ENCODE measurements around the gene IRF2.
"Not testable (repeated sequence)": the region's sequence is repeated elsewhere in the genome, so short reads cannot be mapped to it uniquely, and the experiment has no call there.

Gene IRF2

DNA sequence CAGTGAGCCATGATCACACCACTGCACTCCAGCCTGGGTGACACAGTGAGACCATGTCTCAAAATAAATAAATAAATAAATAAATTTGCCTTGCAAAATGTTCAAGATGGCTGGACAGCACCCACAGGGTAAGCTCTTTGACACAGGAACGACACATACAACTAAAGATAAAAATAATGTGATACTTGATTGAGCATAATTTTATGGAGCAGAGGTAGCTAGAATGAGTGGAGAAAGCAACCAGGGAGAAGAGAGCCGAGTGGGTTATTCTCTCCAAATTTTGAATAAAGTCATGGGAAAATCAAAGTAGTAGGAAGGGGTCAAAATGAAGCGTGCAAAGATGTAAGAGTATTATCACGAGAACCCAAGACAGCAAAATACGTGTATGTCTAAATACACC, 121.5 kb downstream of the IRF2 start:
- Histone ChIP-seq H3K4me1 (ENCODE audit: control insufficient read depth, insufficient read depth, low read length) (peaks cover 12% of the 10 kb centered on the region), H3K9ac (ENCODE audit: low read depth, low read length) (no peak overlapping the region), H3K4me2 (ENCODE audit: low read length) (no peak overlapping the region), H3K27me3 (ENCODE audit: control insufficient read depth, insufficient read depth, low read length) (no peaks in the 10 kb centered on the region), H3K4me3 (ENCODE audit: low read length) (no peak overlapping the region), H3K36me3 (ENCODE audit: insufficient read depth, low read length) (no peaks in the 10 kb centered on the region), H3K9me3 (replicated peaks; ENCODE audit: low read length) (no peaks in the 10 kb centered on the region)

- no peak overlapping the region for H3K4me3 ChIP-seq (ENCODE audit: low read length)
- H3K4me2 ChIP-seq (ENCODE audit: low read length) = no peak overlapping the region
- H3K36me3 ChIP-seq (ENCODE audit: insufficient read depth, low read length) = no peaks in the 10 kb centered on the region
- H3K27me3 ChIP-seq (ENCODE audit: control insufficient read depth, insufficient read depth, low read length) = no peaks in the 10 kb centered on the region
- H3K4me1 ChIP-seq (ENCODE audit: control insufficient read depth, insufficient read depth, low read length) = peaks cover 12% of the 10 kb centered on the region
- no peaks in the 10 kb centered on the region for H3K9me3 ChIP-seq (replicated peaks; ENCODE audit: low read length)
- H3K9ac ChIP-seq (ENCODE audit: low read depth, low read length) = no peak overlapping the region
These were observed 122.5 kb downstream of the IRF2 start for GRCh38 chr4:184351560-184352451.

GRCh38 chr4:184350964-184351363, 123.4 kb downstream of the IRF2 start:
- Histone ChIP-seq H3K36me3 (ENCODE audit: insufficient read depth, low read length) (no peaks in the 10 kb centered on the region), H3K4me3 (ENCODE audit: low read length) (no peak overlapping the region), H3K27me3 (ENCODE audit: control insufficient read depth, insufficient read depth, low read length) (no peaks in the 10 kb centered on the region), H3K9ac (ENCODE audit: low read depth, low read length) (no peak overlapping the region), H3K4me2 (ENCODE audit: low read length) (no peak overlapping the region), H3K4me1 (ENCODE audit: control insufficient read depth, insufficient read depth, low read length) (peaks cover 12% of the 10 kb centered on the region), H3K9me3 (replicated peaks; ENCODE audit: low read length) (no peaks in the 10 kb centered on the region)

DNA sequence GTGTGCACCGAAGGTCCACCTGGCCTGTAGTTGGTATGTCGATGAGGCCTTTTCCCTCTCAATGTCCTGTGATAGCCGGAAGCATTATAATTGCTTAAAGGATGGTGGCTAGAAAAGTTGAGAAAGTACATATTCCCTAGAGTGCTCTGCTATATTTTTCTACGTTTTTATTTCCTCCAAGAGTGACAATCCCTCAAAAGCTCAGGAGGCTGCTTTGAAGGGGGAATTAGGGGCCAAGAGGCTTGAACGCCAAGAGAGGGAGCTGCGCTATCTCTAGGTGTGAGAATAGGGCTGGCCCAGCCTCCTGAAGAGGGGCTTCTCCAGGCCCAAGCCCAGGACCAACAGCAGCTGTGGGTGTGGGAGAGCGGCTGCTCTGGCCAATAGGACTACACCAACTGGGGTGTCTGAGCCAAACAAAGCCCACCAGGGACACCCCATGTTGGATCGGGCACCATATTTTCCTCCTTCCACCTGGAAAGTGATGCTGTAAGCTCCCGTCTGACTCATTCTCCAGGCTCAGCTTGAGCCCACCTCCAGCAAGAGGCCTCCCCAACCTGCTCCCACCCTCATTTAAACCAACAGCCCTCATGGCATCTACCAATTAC, 124.0 kb downstream of the IRF2 start:
- Histone ChIP-seq H3K27me3 (ENCODE audit: control insufficient read depth, insufficient read depth, low read length) (no peaks in the 10 kb centered on the region), H3K36me3 (ENCODE audit: insufficient read depth, low read length) (no peaks in the 10 kb centered on the region), H3K4me3 (ENCODE audit: low read length) (no peak overlapping the region), H3K4me1 (ENCODE audit: control insufficient read depth, insufficient read depth, low read length) (peaks cover 9% of the 10 kb centered on the region), H3K9me3 (replicated peaks; ENCODE audit: low read length) (no peaks in the 10 kb centered on the region), H3K4me2 (ENCODE audit: low read length) (no peak overlapping the region), H3K9ac (ENCODE audit: low read depth, low read length) (no peak overlapping the region)

GRCh38 chr4:184349283-184350039, 124.9 kb downstream of the IRF2 start:
- Histone ChIP-seq H3K9ac (ENCODE audit: low read depth, low read length) (no peak overlapping the region), H3K4me1 (ENCODE audit: control insufficient read depth, insufficient read depth, low read length) (peaks cover under 1% of the 10 kb centered on the region), H3K36me3 (ENCODE audit: insufficient read depth, low read length) (no peaks in the 10 kb centered on the region), H3K9me3 (replicated peaks; ENCODE audit: low read length) (no peaks in the 10 kb centered on the region), H3K4me3 (ENCODE audit: low read length) (no peak overlapping the region), H3K4me2 (ENCODE audit: low read length) (no peak overlapping the region), H3K27me3 (ENCODE audit: control insufficient read depth, insufficient read depth, low read length) (no peaks in the 10 kb centered on the region)

DNA sequence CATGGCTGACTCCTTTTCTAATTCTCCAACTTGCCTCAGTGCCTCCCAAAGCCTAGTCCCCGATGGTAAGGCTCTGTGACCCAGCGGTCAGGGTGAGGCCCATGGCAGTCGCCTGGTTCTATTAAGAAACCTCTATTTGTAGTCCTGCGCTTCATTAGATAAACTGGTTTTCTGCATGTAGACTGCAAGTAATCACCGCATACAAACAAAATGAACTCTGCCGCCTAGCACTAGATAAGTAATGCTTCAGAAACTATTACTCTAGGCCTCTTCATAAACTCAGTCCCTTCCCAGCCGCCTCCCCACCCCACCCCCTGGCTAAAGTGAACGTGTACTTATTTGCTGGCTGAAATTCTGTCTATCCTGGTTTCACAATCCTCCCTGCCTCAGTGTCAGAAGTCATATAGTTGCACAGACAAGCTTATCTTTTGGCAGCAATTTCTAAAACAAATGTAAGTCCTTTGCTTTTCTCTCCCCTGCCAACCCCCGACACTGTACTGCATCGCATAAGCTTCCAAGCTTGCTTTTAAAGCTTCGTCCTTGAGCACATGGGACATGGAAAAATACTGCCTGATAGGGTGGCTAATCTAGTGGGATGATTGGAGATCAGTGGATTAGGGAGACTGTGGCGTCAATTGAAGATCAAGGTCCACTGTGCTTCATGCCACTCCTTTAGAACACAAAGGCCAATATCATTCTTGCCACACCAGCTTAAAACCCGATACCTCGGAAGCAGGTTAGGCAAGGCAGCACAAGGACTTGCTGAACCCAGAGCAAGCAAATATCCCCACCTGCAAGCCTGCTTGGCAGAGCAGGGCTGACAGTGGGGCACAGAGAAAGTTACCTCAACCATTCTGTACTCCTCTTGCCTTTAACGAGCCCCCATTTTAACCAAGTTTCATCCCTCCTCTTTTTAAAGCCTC, 125.8 kb downstream of the IRF2 start:
- H3K9ac ChIP-seq (ENCODE audit: low read depth, low read length) = no peak overlapping the region
- H3K4me2 ChIP-seq (ENCODE audit: low read length) = no peak overlapping the region

DNA sequence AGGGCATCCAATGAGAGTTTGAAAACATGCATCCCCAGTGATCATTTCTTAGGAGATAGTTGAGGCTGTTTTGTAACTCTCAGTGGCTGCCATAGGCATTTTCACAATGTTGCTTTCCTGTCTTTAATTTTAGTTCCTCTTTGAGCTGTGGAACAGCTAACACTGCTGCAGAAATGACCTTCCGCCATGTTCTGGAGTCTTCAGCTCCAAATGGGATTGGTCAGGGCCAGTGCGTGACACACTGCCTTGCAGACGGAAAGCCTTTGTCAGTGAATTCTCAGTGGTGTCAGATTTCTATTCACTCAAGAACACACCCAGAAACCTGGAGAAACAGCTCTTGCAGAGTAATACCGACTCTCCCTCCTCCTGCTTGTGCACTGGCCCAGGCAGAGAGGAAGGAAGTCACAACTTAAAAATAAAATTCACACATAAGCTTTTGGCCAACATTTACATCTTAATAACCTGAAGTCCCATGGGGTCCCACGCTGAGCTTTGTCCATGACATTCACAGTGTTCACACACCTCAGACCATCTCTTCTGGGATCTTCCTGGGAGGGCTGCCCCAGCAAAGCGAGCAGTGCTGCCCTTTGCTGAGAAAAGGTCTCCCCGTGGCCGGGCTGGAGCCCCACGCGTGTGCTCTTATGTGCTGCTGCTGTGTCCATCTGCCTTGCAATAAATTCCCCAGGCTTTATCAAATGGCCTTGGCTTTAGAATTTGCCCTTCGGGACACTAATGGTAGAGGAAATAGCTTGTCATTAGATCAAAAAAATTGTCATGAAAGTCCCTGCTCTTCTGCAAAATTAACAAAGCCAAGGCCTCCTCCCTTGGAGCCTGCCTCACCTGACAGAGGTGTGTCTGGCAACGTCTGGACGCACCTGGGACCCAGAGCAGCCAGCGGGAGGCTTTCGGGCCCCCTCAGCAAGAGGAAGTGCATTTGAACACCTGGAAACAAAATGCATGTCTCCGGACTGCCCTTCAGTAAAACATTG, 126.8 kb downstream of the IRF2 start:
- no peaks in the 10 kb centered on the region for H3K36me3 ChIP-seq (ENCODE audit: insufficient read depth, low read length)
- H3K4me2 ChIP-seq (ENCODE audit: low read length) = no peak overlapping the region
- peaks cover 5% of the 10 kb centered on the region for H3K4me1 ChIP-seq (ENCODE audit: control insufficient read depth, insufficient read depth, low read length)
- H3K4me3 ChIP-seq (ENCODE audit: low read length) = no peak overlapping the region
- no peaks in the 10 kb centered on the region for H3K9me3 ChIP-seq (replicated peaks; ENCODE audit: low read length)
- no peaks in the 10 kb centered on the region for H3K27me3 ChIP-seq (ENCODE audit: control insufficient read depth, insufficient read depth, low read length)
- H3K9ac ChIP-seq (ENCODE audit: low read depth, low read length) = no peak overlapping the region

More for the DNA sequence above, 125.8 kb downstream of the IRF2 start:
- H3K4me3 ChIP-seq (ENCODE audit: low read length) = no peak overlapping the region
- no peaks in the 10 kb centered on the region for H3K9me3 ChIP-seq (replicated peaks; ENCODE audit: low read length)
- no peaks in the 10 kb centered on the region for H3K36me3 ChIP-seq (ENCODE audit: insufficient read depth, low read length)
- H3K4me1 ChIP-seq (ENCODE audit: control insufficient read depth, insufficient read depth, low read length) = no peaks in the 10 kb centered on the region
- H3K27me3 ChIP-seq (ENCODE audit: control insufficient read depth, insufficient read depth, low read length) = no peaks in the 10 kb centered on the region

DNA sequence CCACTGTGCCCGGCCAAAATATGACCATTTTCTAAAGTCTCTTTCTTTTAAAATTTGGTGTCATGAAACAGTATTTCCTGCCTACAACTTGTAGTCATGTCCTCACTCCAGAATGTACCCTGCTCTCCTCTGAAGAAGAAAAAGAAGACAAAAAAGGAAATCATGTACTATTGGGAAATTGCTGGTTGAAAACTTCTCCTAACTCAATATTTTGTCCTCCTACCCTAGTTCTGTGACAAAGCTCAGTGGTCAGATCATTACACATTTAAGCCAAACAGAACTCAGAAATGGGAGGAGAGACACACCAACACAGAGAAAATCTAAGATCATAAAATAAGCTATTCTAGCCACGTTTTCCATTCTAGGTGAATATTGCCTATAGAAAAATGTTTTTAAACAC, 127.7 kb downstream of the IRF2 start:
- H3K36me3 ChIP-seq (ENCODE audit: insufficient read depth, low read length) = no peaks in the 10 kb centered on the region
- peaks cover 5% of the 10 kb centered on the region for H3K4me1 ChIP-seq (ENCODE audit: control insufficient read depth, insufficient read depth, low read length)
- H3K4me3 ChIP-seq (ENCODE audit: low read length) = no peak overlapping the region
- H3K9me3 ChIP-seq (replicated peaks; ENCODE audit: low read length) = no peaks in the 10 kb centered on the region
- H3K4me2 ChIP-seq (ENCODE audit: low read length) = no peak overlapping the region
- no peak overlapping the region for H3K9ac ChIP-seq (ENCODE audit: low read depth, low read length)
- no peaks in the 10 kb centered on the region for H3K27me3 ChIP-seq (ENCODE audit: control insufficient read depth, insufficient read depth, low read length)

GRCh38 chr4:184346273-184346672, 128.1 kb downstream of the IRF2 start:
- not testable (repeated sequence) for H3K4me2 ChIP-seq (ENCODE audit: low read length); H3K9ac ChIP-seq (ENCODE audit: low read depth, low read length); H3K27me3 ChIP-seq (ENCODE audit: control insufficient read depth, insufficient read depth, low read length); H3K36me3 ChIP-seq (ENCODE audit: insufficient read depth, low read length); H3K4me3 ChIP-seq (ENCODE audit: low read length); H3K9me3 ChIP-seq (replicated peaks; ENCODE audit: low read length); H3K4me1 ChIP-seq (ENCODE audit: control insufficient read depth, insufficient read depth, low read length)

- Histone ChIP-seq H3K4me1 (ENCODE audit: control insufficient read depth, insufficient read depth, low read length) (peaks cover 5% of the 10 kb centered on the region), H3K36me3 (ENCODE audit: insufficient read depth, low read length) (no peaks in the 10 kb centered on the region), H3K4me2 (ENCODE audit: low read length) (no peak overlapping the region), H3K27me3 (ENCODE audit: control insufficient read depth, insufficient read depth, low read length) (no peaks in the 10 kb centered on the region), H3K4me3 (ENCODE audit: low read length) (no peak overlapping the region), H3K9ac (ENCODE audit: low read depth, low read length) (no peak overlapping the region), H3K9me3 (replicated peaks; ENCODE audit: low read length) (no peaks in the 10 kb centered on the region)
These were observed 128.8 kb downstream of the IRF2 start for GRCh38 chr4:184345573-184345922.

Measured in skeletal muscle satellite cell (primary cell).